ENCODE data around the gene HK3.

HK3 gene

GRCh38 chr5:176899296-176899891 is at the start of gene HK3:
TSS of gene HK3 (minus strand) at chr5:176899346. CDS start at chr5:176896159, 3,187 bp downstream.
- TF ChIP-seq ZFX (IDR thresholded peaks at IDR 0.05; ENCODE audit: borderline replicate concordance): no peak
- no peak for TF ChIP-seq CTCF (IDR thresholded peaks at IDR 0.05)
- no peak within 1 kb of the TSS for H3K27ac ChIP-seq

DNA sequence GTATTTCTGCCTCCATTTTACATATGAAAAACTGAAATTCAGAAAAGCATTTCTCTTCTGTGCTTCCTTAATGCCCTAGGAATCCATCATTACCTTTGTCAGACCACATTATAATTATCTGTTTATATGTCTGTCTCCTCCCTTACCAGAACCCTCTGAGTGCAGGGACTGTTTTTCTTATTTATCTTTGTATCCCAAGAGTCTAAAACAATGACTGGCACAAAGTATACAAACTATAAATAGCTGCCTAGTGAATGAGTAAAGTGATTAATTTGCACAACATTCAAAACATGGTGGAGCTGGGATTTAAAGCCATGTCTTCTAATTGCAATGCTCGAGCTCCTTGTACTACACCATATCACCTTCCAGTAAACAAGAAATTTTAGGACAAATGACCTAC is 49.3 kb upstream of the HK3 start:
- TF ChIP-seq ZFX (IDR thresholded peaks at IDR 0.05; ENCODE audit: borderline replicate concordance) (no peak), CTCF (IDR thresholded peaks at IDR 0.05) (no peak)
- no peak overlapping the region for H3K27ac ChIP-seq

GRCh38 chr5:176947847-176948246 is 48.7 kb upstream of the HK3 start:
- no peak for TF ChIP-seq CTCF (IDR thresholded peaks at IDR 0.05)
- no peak for TF ChIP-seq ZFX (IDR thresholded peaks at IDR 0.05; ENCODE audit: borderline replicate concordance)

DNA sequence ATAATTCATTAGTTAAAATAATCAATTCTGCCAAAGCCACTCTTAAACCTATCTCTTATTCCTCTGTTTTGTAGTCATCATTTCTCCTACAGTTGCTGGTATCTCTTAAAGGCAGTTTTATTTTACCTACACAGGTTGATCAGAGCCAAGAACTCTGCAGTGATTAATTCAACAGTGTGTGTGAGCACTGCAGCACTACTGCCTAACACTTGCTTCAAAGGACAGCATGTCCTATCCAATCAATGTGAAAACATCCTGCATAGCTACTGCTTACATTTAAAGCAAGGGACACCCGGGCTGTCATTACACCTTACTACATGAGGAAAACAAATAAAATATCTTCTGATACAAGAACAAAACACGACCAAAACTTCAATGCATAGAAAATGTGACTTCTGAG is 45.1 kb upstream of the HK3 start:
- no peak overlapping the region; the same call in 1 of the 2 replicates for H3K27ac ChIP-seq
- no peak for TF ChIP-seq CTCF (IDR thresholded peaks at IDR 0.05)
- no peak for TF ChIP-seq ZFX (IDR thresholded peaks at IDR 0.05; ENCODE audit: borderline replicate concordance)

More at GRCh38 chr5:176947847-176948246, 48.7 kb upstream of the HK3 start:
- no peak overlapping the region for H3K27ac ChIP-seq

GRCh38 chr5:176943816-176944215 is 44.7 kb upstream of the HK3 start:
- H3K27ac ChIP-seq: no peak overlapping the region
- TF ChIP-seq CTCF (IDR thresholded peaks at IDR 0.05): no peak
- no peak for TF ChIP-seq ZFX (IDR thresholded peaks at IDR 0.05; ENCODE audit: borderline replicate concordance)

- H3K27ac ChIP-seq: no peak overlapping the region
- TF ChIP-seq ZFX (IDR thresholded peaks at IDR 0.05; ENCODE audit: borderline replicate concordance) (no peak), CTCF (IDR thresholded peaks at IDR 0.05) (no peak)
Observed at GRCh38 chr5:176941951-176942350, 42.8 kb upstream of the HK3 start.

DNA sequence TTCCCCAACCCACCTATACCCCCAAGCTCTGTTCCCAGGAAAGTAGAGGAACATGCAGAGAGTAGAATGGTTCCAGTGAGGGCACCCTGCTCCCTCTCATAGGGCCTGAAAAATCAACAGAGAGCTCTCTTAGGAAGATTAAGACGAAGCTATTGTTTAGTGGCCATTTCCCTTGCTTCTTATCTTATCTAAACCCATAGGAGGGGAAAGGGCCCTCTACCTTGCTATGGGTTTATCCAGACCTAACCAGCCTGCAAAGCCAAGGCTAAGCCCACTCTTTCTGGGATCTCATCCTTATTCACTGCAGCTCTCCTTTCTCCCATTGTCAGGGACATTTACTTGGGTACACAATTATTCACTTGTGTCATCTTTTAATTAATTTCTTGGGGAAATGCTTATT is 39.3 kb upstream of the HK3 start:
- TF ChIP-seq ZFX (IDR thresholded peaks at IDR 0.05; ENCODE audit: borderline replicate concordance): no peak
- TF ChIP-seq CTCF (IDR thresholded peaks at IDR 0.05): no peak
- no peak overlapping the region for H3K27ac ChIP-seq
